Left ventricle myocardium inferior (tissue), 1 donor: ENCODE measurements around the gene TRIM31. TPM values are rescaled to one million over a fixed set of nuclear protein-coding genes. Genes with fewer than 3 reads are reported as not detected.

Experiments
- DNase-seq: peaks from one replicate; pipeline ENCODE4 v3.0.0-alpha.2; 2020
- H3K27ac ChIP-seq: fragments of 200-600 bp; replicated peaks from 2 replicates; pipeline ENCODE4 v1.8.0; 2021
- H3K27me3 ChIP-seq: fragments of 200-600 bp; 2 replicates; pipeline ENCODE4 v1.8.0; 2021; ENCODE audit warnings: low read depth
- H3K36me3 ChIP-seq: fragments of 200-600 bp; 2 replicates; pipeline ENCODE4 v1.8.0; 2021
- H3K4me1 ChIP-seq: fragments of 200-600 bp; 2 replicates; pipeline ENCODE4 v1.8.0; 2021
- H3K4me3 ChIP-seq: fragments of 200-600 bp; 2 replicates; pipeline ENCODE4 v1.8.0; 2021; ENCODE audit warnings: mild to moderate bottlenecking, moderate library complexity
- H3K9me3 ChIP-seq: fragments of 200-600 bp; replicated peaks from 2 replicates; pipeline ENCODE4 v1.8.0; 2021
- CTCF ChIP-seq: fragments of 200-600 bp; IDR thresholded peaks from 2 replicates; pipeline ENCODE4 v1.8.0; 2021; ENCODE audit warnings: antibody characterized with exemption, mild to moderate bottlenecking, borderline replicate concordance
- intact Hi-C: fragments of 100-400 bp; cut with micrococcal nuclease; formaldehyde crosslinking; loops from one replicate; pipeline ENCODE4 v1.11.0; 2022
- total RNA-seq: library from RNA; stranded (reverse); fragmentation: NEBNext Ultra II Directional; extraction: Animal tissue kit (Norgen Biotek cat#: 25700); gene quantifications from one replicate; pipeline ENCODE4 v1.2.1, GENCODE V29; 2021
- donor health status: DM: no; HTN: yes; CAD: no; lungs with severe emphysema.

Gene TRIM31
- total RNA-seq, 1 donor from 2014 or later, result not detected

GRCh38 chr6:30103872-30104179, 9.1 kb downstream of the TRIM31 start:
- H3K9me3 ChIP-seq, result no peaks in the 10 kb centered on the region
- no peak for TF ChIP-seq CTCF
- H3K36me3 ChIP-seq, result no peaks in the 10 kb centered on the region
- intact Hi-C loops, result loop anchor here (2.0 kb wide), 1 partner anchor 37 kb away; the partner anchor contains the start of gene PPP1R11
- H3K4me1 ChIP-seq, result peaks cover 36% of the 10 kb centered on the region
- peak overlapping the region; percentile 65 for H3K4me3 ChIP-seq
- H3K27me3 ChIP-seq, result peaks cover 69% of the 10 kb centered on the region
- no peak for DNase-seq
- no peak overlapping the region for H3K27ac ChIP-seq

GRCh38 chr6:30102970-30103871, 9.7 kb downstream of the TRIM31 start:
- intact Hi-C loops, result loop anchor here (2.0 kb wide), 1 partner anchor 36 kb away; the partner anchor contains the start of gene PPP1R11
- Histone ChIP-seq H3K4me3 (peak overlapping the region; percentile 65), H3K9me3 (no peaks in the 10 kb centered on the region), H3K4me1 (peaks cover 36% of the 10 kb centered on the region), H3K27ac (peak overlapping the region; percentile 76), H3K27me3 (peaks cover 69% of the 10 kb centered on the region), H3K36me3 (no peaks in the 10 kb centered on the region)
- peak; percentile 92 for TF ChIP-seq CTCF
- peak; percentile 85 for DNase-seq

- peak overlapping the region; percentile 76 for H3K27ac ChIP-seq
- DNase-seq, result peak; percentile 31
- H3K9me3 ChIP-seq, result no peaks in the 10 kb centered on the region
- no peaks in the 10 kb centered on the region for H3K36me3 ChIP-seq
- intact Hi-C loops, result loop anchor here (2.0 kb wide), 1 partner anchor 36 kb away; the partner anchor contains the start of gene PPP1R11
- H3K4me3 ChIP-seq, result peak overlapping the region; percentile 65
- H3K27me3 ChIP-seq, result peaks cover 71% of the 10 kb centered on the region
- TF ChIP-seq CTCF, result no peak
- H3K4me1 ChIP-seq, result peaks cover 36% of the 10 kb centered on the region
These were observed 10.4 kb downstream of the TRIM31 start for GRCh38 chr6:30102414-30102969.

GRCh38 chr6:30101444-30102413, 11.2 kb downstream of the TRIM31 start:
- peaks cover 71% of the 10 kb centered on the region for H3K27me3 ChIP-seq
- TF ChIP-seq CTCF, result peak; percentile 17
- peak overlapping the region; percentile 76 for H3K27ac ChIP-seq
- H3K36me3 ChIP-seq, result no peaks in the 10 kb centered on the region
- H3K9me3 ChIP-seq, result no peaks in the 10 kb centered on the region
- intact Hi-C loops, result loop anchor here (2.0 kb wide), 1 partner anchor 35 kb away; the partner anchor contains the start of gene PPP1R11
- peak; percentile 93 for DNase-seq
- peaks cover 36% of the 10 kb centered on the region for H3K4me1 ChIP-seq
- peak overlapping the region; percentile 65 for H3K4me3 ChIP-seq
